Bronchial epithelial cell (primary cell): ENCODE data around the gene CNKSR3. TPM values are rescaled to one million over a fixed set of nuclear protein-coding genes. Genes with fewer than 3 reads are reported as not detected.

Experiments used
- DNase-seq: peaks from one replicate; pipeline ENCODE4 v3.0.0-alpha.2; 2010; ENCODE audit warnings: low read depth
- FAIRE-seq: peaks from 2 replicates; lab custom pipeline; 2011; peaks lifted over from hg19 to GRCh38; lab: Jason Lieb, UNC
- H3K27me3 ChIP-seq: 2 replicates; pipeline ENCODE4 v1.5.1; 2011; ENCODE audit warnings: low read length; ENCODE audit not compliant: control insufficient read depth, insufficient read depth
- H3K36me3 ChIP-seq: 2 replicates; pipeline ENCODE4 v1.5.1; 2011; ENCODE audit warnings: low read length; ENCODE audit not compliant: control insufficient read depth, insufficient read depth
- H3K4me3 ChIP-seq: 2 replicates; pipeline ENCODE4 v1.5.1; 2011; ENCODE audit warnings: mild to moderate bottlenecking, low read depth, low read length, control low read depth
- total RNA-seq: library from RNA; depleted of rRNA; stranded (reverse); fragments of >200 nt; gene quantifications from 2 replicates; pipeline ENCODE4 v1.2.1, GENCODE V29; 2014
- TF ChIP-seq, protein P1 (sequence below): IDR thresholded peaks from 2 replicates; pipeline ENCODE4 v1.5.1; 2011; ENCODE audit warnings: mild to moderate bottlenecking, moderate library complexity, low read length, control low read depth, inconsistent platforms; ENCODE audit not compliant: insufficient read depth, severe bottlenecking

CNKSR3 gene
- total RNA-seq, 1 donor from 2014 or later, result 2.6 TPM

DNA sequence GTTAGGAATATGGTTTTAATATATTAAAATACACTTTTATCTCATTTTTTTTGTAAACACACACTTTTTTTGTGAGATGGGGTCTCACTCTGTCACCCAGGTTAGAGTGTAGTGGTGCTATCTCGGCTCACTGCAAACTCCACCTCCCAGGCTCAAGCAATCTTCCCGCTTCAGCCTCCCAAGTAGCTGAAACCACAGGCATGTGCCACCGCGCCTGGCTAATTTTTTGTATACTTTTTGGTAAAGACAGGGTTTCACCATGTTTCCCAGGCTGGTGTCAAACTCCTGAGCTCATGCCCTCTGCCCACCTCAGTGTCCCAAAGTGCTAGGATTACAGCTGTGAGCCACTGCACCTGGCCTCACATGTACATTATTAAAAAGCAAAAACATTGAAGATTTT is 164.7 kb downstream of the CNKSR3 start:
- Histone ChIP-seq H3K36me3 (no peaks in the 10 kb centered on the region), H3K27me3 (no peaks in the 10 kb centered on the region), H3K4me3 (no peak overlapping the region)
- DNase-seq (no peak), FAIRE-seq (no peak)
- TF ChIP-seq, protein P1, sequence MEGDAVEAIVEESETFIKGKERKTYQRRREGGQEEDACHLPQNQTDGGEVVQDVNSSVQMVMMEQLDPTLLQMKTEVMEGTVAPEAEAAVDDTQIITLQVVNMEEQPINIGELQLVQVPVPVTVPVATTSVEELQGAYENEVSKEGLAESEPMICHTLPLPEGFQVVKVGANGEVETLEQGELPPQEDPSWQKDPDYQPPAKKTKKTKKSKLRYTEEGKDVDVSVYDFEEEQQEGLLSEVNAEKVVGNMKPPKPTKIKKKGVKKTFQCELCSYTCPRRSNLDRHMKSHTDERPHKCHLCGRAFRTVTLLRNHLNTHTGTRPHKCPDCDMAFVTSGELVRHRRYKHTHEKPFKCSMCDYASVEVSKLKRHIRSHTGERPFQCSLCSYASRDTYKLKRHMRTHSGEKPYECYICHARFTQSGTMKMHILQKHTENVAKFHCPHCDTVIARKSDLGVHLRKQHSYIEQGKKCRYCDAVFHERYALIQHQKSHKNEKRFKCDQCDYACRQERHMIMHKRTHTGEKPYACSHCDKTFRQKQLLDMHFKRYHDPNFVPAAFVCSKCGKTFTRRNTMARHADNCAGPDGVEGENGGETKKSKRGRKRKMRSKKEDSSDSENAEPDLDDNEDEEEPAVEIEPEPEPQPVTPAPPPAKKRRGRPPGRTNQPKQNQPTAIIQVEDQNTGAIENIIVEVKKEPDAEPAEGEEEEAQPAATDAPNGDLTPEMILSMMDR, result no peak

DNA sequence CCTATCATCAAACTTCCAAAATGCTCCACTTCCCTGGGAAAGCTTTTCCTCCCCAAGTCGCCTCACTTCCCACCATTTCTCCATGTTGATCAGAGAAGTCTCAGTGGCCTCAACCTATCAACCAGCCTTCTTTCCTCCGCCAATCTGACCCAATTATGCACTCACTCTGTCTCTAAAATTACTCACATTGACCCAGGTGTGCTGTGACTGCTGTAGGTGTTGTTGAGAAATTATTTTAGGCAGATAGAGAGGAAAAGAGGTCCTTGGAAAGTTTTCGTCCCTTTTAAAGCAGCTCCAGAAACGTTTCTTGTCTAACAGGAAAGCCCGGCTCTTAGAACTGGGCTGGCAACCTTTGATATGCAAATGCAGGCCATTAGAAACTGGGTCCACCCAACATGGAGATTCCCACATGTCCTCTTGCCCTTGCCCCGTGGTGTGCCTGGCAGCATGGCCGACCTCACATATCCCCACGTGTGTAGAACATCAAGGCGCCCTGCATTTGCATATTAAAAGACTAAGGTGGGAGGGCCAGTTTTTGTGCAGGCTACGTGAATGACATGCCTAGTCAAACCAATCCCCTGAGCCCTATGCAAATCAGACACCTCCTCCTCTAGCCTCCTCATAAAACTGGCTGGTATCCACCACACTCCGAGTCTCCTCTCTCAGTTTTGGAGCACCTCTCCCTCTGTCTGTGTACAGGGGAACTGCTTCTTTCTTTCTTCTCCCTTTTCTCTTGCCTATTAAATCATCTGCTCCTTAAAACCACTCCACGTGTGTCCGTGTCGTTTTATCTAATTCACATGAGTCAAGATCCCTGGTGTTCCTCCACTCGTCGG is 166.8 kb downstream of the CNKSR3 start:
- H3K4me3 ChIP-seq, result peak overlapping the region; percentile 31
- no peaks in the 10 kb centered on the region for H3K27me3 ChIP-seq
- TF ChIP-seq, protein P1, result peak; percentile 73
- FAIRE-seq, result peak; percentile 58
- no peaks in the 10 kb centered on the region for H3K36me3 ChIP-seq
- DNase-seq, result peak; percentile 87

- TF ChIP-seq, protein P1, result no peak
- no peaks in the 10 kb centered on the region for H3K36me3 ChIP-seq
- no peaks in the 10 kb centered on the region for H3K27me3 ChIP-seq
- H3K4me3 ChIP-seq, result no peak overlapping the region
- peak; percentile 38 for DNase-seq
- no peak for FAIRE-seq
These were observed 168.6 kb downstream of the CNKSR3 start for GRCh38 chr6:154341871-154342270.

GRCh38 chr6:154341336-154341735 is 169.1 kb downstream of the CNKSR3 start:
- Histone ChIP-seq H3K4me3 (no peak overlapping the region), H3K27me3 (no peaks in the 10 kb centered on the region), H3K36me3 (no peaks in the 10 kb centered on the region)
- DNase-seq (no peak), FAIRE-seq (no peak)
- TF ChIP-seq, protein P1, result no peak

Other genes starting within 250 kb of the CNKSR3 start
- under 0.01 and 0.26 TPM in 2 replicates for gene IPCEF1, start 153.9 kb downstream of the CNKSR3 start, total RNA-seq
- gene SCAF8, start 222.7 kb upstream of the CNKSR3 start, total RNA-seq, result 17.6 and 22.3 TPM in 2 replicates